H4 (cell line): Measurements from ENCODE around the gene UQCR10. TPM values are rescaled to one million over a fixed set of nuclear protein-coding genes. Genes with fewer than 3 reads are reported as not detected.

Source experiments
- DNase-seq: peaks from one replicate; pipeline ENCODE4 v3.0.0-alpha.2; 2015; ENCODE audit warnings: low spot score
- total RNA-seq: library from RNA; depleted of rRNA; stranded (reverse); fragments of >200 nt; shearing (Covaris generic); gene quantifications from 2 replicates; pipeline ENCODE4 v1.2.3, GENCODE V29; 2014

The UQCR10 gene
- total RNA-seq, 1 experiment from 2014 or later = 85.1 TPM

DNA sequence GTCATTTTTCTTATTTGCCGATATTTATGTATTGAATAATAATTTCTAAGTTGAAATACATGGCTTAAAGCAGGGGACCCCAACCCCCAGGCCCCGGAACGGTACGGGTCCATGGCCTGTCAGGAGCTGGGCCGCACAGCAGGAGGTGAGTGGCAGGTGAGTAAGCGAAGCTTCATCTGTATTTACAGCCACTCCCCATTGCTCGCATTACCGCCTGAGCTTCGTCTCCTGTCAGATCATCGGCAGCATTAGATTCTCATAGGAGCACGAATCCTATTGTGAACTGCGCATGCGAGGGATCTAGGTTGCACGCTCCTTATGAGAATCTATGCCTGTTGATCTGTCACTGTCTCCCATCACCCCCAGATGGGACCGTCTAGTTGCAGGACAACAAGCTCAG, 4.9 kb upstream of the UQCR10 start:
- no peak for DNase-seq

DNA sequence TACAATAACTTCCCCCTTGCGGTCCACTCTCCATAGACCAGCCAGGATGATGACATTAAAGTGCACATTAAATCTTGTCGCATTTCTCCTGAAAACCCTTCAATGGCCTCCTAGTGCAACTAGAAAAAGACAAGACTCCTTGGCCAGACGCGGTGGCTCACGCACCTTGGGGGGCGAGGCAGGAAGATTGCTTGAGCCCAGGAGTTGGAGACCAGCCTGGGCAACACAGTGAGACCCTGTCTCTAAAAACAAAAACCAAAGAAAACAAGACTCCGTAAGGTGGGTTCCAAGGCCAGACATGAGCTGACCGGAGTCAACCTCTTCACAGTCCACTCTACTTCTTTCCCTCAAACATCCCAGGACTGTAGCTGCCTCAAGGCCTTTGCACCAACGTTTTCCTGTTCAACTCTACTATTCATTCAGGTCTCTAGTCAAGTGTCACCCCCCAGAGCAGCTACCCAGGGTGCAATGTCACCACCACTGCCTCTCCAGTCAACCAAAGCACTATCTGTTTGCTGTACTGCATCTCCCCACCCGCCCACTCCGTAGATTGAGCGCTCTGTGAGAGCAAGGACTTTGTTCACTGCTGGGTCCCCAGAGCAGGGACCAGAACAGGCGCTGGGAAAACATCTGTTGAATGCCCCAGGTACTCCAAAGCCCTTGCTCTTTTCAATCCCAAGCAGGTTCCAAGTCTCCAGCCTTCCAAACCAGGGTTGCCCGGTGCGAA, 1.1 kb upstream of the UQCR10 start:
- no peak for DNase-seq

DNA sequence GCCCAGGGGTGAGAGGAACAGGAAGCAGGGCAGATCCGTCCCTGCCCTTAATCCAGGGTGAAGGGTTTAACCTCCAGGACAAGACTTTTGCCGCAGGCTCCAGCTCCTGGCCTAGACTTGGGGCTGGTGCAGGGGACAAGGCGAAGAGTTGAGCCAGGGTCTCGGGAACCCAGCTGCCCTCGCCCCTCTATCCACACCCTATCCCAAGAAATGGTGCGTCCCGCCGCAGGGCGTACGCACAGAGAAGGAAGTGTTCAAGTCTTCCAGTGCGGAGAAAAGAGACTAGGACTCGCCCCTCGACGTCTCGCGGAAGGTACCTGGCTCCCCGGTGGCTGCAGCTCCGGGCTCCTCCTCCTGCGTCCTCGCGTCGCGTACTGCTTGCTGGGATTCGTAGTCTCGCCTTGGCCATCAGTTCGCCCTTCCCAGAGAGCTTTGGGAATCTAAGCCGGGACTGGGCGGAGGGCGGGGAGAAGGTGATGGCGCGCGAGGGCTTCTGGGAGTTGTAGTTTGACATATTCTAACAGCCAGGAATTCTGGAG, 468 bp upstream of the UQCR10 start, which contains the start of gene ZMAT5:
Gene ZMAT5 (minus strand): TSS at position 376 of the 539 bp plus-strand sequence. CDS start 18,463 bp downstream, outside the sequence.
- peak; percentile 92 for DNase-seq

DNA sequence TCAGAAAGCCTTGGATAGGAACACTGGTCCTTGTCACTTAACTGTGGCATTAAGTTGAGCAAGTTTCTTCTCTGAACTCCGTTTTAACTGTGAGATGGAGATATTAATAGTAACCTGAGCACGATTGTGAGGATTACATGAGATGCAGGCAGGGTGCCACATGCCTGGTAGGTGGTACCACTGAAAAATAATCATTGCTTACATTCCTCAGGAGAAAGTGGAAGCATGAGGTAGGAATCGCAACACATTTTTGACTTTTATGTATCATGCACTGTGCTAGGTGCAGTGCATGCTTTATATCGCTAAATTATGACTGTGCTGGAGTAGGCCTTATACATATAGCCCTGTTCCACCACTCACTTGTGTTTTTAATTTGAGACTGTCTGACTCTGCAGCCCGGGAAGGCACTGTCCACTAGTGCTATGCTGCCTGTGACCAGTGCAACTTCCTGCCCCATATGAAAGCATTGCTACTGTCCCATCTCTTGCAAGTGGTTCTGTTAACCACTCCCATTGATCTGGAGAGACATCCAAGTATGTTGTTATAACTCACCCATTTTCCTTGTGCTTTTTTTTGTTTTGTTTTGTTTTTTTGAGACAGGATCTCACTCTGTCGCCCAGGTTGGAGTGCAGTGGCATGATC, 1.0 kb downstream of the UQCR10 start:
- DNase-seq = no peak

DNA sequence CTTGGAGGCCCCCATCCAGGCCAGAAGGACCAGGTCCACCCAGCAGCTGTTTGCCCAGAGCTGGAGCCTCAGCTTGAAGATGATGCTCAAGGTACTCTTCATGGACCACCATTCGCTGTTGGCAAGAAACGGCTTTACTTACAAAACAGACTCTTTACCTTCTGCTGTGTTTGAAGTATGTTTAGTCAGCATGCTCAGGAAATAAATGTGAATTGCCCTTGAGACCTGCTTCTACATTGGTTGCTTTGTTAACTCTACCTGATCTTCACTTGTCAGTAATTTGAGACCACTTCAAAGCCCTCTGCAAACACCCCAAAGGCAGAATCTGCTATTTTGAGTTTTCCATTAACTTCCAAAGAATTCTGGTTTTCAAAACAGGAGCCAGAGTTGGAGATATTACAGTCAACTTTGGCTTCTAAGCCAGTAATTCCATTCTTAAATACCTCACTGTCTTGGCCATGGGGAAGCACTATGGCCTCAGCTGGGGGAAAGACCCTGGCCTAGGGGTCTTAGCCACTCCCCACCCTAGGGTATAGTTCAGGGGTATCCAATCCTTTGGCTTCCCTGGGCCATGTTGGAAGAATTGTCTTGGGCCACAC, 2.7 kb downstream of the UQCR10 start:
- DNase-seq = no peak

DNA sequence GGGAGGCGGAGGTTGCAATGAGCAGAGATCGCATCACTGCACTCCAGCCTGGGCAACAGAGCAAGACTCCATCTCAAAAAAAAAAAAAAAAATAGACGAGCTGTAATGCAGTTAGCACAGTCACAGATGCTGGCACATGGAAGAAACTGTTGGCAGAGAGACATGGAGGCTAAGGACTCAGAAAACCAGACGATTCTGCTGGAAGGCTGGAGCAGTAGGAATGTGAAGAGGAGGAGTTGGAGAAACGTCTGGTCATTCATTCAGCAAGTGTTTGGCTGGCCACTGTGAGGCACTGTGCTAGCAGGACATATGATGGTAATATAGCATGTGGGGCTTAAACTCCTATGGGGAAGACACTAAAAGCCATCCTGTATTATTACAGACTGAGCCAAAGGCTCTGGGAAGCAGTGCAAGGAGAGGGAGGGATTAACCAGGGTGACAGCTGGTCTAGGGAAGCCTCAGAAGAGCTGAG, 5.0 kb downstream of the UQCR10 start:
- peak; percentile 26 for DNase-seq

DNA sequence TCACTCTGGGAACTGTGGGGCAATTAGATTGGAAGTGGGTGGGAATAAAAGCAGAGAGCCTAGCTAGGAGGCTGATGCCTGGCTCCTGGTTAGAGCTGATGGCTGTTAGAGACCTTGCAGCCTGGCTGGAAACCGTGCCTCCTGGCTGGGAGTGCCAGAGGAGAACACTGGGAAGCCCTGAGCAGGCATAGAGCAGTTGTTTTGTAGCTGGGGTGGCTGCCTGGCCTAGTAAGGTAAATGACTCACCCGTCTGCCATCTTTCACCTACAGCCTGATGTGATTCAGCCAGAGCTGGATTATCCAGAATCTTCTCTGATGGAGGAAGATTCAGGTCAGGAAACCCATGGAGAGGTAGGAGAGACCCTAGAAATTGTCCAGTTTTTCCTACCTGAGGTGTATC, 6.1 kb downstream of the UQCR10 start:
- no peak for DNase-seq

DNA sequence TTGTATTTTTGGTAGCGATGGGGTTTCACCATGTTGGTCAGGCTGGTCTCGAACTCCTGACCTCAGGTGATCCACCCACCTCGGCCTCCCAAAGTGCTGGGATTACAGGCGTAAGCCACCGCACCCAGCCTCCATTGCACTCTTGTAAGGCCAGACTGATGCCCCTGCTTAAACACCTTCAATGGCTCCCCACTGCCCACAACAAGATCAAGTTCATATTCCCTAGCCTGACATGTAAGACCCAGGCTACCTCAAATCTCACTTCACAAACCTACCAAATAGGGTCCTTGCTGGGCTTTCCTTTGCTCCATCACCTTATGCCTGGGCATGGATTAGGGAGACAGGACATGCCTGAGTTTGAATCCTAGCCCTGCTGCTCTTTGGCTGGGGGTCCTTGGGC, 13.1 kb downstream of the UQCR10 start:
- DNase-seq = no peak

DNA sequence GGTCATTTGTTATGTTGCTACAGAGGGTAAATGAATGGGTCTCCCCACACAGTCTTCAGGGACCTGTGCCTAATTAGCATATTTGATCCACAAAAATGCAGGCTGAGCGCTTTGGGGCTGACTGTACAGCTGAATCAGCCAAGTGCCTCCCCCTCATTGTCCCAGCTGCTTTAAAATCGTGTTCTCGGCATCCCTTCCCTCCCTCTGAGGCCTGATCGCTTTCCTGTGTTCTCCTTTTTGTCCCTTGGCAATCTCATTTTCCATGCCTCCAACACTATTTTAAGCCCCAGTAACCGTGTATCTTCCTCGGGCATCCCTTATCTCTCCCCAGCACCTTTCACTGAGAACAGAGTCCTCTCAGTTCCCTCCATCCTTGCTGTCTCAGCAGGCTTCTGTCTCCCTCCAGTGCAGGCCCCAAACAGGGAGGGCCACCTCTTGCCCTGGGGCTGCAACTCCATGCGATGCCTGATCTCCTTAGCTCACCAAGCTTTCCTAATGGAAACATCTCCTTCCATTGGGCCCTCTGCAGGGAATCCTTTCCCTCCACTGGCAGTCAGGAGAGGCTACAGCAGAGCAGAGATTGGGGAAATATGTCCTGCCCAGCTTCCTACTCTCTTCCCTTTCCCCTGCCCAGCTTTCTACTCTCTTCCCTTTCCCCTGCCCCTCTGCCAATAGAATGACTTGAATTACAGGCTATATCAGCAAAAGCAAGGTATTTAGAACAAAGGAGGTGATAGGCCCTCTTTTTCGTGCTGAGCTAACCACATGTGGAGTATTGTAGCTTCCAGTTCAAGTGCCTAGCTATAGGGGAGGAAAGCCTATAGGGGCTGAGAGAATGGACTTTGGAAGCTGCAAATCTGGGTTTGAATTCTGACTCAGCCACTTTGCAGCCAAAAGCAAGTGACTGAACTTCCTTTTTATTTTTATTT, 13.8 kb downstream of the UQCR10 start:
- DNase-seq = no peak

DNA sequence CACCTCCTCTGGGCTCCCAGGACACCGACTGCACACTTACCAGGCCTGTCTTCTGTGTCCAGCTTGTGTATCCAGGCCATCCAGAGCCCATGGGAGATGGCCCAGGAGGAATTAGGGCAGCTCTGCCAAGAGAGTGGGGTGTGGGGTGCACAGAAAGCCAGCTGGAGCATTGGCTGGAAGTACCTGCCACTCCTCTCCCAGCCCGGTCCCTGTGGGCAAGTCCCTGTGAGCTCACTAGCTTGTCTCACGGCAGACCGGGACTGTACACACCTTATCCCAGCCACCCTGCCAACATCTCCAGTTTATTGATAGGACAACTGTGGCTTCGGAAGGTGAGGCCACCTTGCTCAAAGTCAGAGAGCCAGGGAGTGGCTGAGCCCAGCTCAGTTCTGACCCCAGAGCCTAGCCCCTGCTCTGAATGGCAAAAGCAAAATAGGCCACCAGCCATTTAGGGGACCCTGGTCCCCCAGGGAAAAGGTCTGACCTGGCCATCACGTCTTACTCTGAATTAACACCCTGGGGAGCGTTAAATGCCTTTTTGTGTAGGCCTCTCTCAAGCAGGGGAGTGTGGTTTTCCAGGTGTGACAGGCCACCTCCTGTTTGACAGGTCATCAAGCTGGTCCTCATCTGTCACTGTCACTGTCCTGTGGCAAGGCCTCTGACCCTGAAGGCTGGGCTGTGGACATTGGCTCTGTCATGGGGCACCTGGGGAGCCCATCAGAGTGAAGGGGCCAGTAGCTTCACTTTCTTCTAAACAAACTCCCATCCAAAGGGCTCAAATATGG, 15.1 kb downstream of the UQCR10 start:
- no peak for DNase-seq

DNA sequence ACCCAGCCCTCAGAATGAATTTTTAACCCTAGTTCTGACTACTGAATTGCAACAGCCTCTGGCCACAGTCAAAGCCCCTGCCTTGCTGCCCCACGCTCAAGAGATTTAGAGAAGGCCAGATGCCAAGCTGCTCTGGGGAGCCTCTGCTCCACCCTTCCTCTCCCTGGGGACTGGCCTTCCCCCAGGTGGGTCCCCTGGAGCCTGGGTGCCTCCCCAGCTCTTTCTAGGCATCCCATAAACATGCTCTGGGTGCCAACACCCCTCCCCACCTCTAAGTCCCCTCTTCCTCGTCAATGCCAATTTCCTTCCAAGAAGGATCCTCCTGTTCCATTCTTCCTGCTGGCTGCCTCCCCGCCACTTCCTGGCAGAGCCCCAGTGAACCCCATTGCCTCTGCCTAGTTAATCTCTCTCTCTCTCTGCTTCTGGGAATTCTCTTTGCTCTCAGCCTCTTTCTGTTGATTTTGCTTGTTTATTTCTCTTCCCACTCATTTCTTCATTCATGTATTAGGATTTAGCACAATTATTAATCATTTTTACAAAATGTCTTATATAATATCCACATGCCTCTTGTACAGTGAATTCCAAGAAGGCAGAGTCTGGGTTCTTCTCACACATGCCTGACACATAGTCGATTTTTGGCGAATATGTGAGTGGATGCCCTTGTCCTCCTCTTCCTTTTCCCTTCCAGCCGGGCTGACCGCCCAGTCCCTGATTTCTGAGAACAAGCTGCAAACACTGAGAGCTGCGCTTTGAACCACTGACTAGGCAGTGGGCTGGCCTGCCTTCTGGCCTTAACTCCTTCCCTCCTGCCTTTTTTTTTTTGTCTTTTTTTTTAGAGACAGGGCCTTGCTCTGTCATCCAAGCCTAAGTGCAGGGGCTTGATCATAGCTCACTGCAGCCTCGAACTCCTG, 17.5 kb downstream of the UQCR10 start:
- DNase-seq = no peak

DNA sequence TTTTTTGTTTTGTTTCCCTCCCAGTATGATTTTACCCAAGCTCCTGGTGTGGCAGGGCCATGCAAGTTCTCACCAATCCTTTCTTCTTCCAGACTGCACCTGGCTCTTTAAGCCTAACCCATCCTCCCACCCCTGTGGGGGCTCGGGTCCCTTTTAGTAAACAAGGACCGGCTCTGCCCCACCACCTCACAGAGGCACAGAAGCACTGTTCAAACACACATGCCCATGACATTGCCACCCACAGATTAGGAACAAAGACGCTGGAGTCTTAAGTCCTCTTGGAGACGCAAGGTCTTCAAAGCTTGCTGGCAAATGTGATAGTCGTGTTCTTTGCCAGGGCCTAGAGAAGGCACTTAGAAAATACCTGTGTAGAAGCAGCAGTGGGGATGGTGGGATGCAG, 18.9 kb downstream of the UQCR10 start:
- no peak for DNase-seq

DNA sequence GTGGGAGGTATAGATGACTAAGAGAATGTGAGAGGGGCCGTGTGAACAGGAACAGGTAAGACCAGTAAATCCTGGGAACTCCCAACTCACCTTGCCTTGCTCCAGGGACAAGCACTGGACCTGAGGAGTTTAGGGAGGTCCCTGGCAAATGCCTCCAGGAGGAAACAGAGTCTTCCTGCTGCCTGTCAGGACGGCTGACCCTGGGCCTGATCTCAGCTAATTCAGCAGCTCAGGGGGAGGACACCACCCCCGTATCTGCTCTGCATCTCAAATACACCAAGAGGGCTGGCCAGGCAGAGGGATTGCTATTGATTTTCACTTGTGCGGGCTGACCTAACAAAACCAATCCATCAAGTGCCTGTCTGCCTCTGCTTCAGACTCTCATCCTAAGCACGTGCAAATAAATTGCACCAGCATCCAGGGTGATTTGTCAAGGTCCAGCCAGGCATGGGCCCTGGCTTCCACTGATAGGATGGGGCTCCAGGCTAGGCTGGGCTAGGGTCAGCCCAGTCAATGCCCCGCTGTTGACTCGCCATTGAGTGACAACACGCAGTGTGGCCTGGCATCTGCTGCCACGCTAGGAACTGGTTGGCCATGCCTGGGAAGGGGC, 20.3 kb downstream of the UQCR10 start:
- no peak for DNase-seq

DNA sequence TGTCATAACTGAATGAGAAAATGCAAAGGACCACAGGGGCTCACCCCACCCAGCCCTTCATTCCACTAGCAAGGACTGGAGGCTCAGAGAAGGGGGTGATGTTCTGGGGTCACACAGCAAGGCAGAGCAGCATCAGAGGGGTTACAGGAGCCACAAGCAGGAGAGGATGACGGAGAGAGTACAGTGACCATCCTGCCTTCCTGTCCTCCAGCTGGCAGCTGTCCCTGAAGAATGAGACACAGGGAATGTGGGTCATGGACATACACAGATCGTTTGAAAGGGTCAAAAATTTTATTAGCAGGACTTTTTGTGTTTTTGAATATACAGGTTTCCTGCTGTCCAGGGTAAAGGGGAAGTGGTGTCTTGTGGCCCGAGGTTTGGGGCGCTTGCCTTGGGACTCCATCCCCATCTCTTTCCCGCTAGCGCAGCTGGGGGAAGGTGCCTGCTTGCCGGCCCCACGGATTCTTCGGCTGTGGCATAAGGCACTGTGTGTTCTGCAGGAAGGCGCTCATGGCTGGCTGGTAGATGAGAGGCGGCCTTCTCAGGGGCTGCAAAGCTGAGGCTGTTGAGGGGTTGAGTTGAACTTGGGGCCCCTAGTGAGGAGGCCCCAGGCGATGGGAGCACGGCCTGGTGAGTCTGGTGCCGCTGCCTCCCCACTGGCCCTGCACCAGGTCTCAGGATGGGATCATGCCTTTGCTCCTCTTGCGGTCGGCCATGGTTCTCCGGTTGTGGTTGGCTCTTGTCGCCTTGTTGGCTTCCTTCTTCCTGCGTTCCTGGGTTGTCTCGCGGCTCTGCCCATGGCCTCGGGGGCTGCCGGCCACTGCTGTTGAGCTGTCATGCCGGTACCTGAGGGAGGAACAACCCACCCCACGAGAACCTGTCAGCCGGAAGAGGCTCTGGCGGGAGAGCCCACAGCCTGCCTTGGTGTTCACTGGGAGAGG, 21.4 kb downstream of the UQCR10 start:
- no peak for DNase-seq

DNA sequence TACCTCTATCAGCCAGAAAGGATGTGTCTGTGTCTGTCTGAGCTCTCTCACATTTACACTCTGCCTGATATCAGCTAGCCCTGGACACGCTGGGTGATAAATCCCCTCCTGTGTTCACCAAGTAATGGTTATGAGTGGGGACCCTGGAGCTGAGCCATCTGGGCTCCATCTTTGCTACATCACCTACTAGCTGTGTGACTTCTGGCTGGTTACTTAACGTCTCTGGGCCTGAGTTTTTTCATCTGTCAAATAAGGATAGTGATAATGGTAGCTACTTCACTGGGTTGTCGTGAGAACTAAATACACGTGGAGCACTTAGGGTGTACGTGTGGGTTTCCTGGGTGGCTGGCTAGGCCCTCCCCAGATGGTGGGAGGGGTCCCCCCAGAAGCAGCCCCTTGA, 22.9 kb downstream of the UQCR10 start:
- DNase-seq = no peak

DNA sequence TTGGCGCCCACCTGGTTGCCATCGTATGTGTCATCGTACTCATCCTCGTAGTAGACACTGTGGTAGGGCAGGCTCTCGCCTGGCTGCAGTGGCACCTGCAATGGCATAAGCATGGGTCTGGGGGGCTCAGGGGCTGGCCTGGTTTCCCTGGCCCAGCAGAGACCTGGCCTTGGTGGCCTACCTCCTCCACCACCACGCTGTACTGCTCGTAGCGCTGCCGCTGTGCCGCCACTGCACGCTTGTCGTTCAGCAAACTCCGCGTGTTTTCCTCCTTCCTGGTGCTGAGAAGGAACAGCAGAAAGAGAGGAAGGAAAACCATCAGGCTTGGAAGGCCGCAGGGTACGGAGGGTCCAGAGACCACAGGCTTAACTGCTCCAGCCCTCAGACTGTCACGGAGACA, 26.2 kb downstream of the UQCR10 start:
- no peak for DNase-seq

DNA sequence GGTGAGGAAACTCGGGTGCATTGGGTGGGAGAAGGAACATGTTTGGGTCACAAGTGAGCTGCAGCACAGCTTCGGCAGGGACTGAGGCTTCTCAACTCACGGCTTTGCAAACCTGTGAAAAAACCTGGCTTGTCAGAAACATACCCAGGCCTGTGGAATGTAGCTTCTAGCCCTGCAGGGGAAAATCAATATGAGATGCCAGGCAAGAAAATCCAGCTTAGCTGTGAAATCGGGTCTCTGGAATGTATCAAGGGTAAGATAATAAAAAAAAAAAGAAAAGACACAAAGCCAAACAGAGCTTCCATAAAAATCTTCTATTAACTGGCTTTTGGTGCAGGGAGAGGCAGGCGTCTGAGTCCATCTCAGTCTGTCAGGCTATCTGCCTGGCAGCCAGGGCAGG, 28.5 kb downstream of the UQCR10 start:
- DNase-seq = no peak

DNA sequence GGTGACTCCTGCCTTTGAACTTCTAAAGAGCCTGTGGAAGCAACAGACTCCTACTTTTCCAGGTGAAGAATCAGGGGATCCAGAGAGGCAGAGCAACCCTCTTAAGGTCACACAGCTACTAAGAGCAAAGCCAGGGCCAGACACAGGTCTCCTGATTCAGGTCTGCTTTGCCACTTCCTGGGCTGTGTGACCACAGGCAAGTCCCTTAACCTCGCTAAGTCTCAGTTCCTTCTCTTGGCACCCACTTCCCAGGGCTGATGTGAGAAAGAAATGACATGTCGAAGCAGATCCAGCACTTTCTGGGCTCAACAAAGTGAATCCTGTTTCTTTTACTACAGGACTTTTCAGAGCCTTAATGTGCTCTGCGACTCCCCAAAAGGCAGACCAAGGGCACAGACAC, 30.2 kb downstream of the UQCR10 start:
- DNase-seq = no peak
